ENCODE data around the gene SRPRB.
"Not testable (repeated sequence)": the region's sequence is repeated elsewhere in the genome, so short reads cannot be mapped to it uniquely, and the experiment has no call there.

Gene SRPRB

DNA sequence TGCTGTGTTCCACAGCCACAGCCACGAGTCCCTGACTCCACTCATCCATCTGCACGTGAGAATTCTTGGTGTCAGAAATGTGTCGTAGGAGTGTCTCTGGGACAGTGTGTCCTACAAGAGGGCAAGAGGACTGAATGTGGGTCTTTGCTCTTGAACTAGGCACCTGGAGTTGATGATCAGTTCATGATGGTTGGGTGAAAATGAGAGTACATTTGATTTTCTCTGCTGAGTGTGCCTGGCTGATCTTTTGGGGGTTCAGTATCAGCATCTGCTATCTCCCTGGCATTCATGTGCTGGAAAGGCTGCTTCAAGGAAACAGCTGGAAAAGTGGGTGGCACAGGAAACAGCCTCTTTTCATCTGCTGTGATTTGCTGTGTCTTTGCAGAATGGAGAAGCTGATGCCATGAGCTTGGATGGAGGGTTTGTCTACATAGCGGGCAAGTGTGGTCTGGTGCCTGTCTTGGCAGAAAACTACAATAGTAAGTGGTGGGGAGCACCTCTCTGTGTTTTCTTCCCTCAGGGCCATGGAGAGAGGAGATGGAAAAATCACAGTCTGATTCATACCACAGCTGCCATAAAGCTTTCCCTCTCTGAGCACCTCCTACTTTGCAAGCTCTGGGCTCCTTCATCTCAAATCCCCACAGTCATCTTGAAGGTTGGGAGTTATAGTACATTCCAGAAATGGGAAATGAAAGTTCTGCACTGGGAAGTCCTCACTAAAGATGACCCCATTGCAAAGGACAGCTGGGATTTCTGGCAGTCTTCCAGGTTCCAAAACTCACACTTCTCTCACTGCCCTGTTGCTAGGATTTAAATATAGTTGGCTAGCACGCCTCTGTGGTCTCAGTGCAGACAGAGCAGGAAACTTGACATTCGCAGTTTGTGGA is 41.6 kb upstream of the SRPRB start:
- Histone ChIP-seq H3K27me3 (ENCODE audit: control insufficient read depth, insufficient read depth, low read length) (no peaks in the 10 kb centered on the region), H3K36me3 (ENCODE audit: control insufficient read depth, low read depth, low read length) (no peaks in the 10 kb centered on the region), H3K4me1 (ENCODE audit: control insufficient read depth, low read depth, low read length) (no peaks in the 10 kb centered on the region), H3K9ac (ENCODE audit: low read length) (no peak overlapping the region), H3K27ac (ENCODE audit: low read length) (no peak overlapping the region), H3K9me3 (ENCODE audit: control insufficient read depth, low read depth, low read length) (no peaks in the 10 kb centered on the region), H3K4me3 (ENCODE audit: low read length) (no peak overlapping the region)

DNA sequence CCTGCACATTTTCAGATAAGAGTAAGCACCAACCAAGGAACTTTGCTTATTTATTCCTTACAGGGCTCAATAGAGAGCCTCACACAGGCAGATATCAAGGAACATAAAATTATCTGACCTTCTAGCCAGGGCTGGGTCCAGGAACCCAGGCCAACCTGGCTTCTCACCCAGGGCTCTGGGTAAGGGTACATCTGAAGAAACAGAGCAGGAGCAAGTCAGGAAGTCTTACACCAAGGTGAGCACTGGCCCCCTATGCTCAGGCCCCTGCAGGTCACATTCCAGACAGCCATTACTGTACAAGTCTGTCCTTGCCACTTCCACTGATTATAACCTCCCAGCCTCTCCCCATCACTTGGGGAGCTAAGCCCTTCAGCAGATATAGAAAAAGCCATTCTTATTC is 40.4 kb upstream of the SRPRB start:
- H3K4me1 ChIP-seq (ENCODE audit: control insufficient read depth, low read depth, low read length): no peaks in the 10 kb centered on the region
- H3K27me3 ChIP-seq (ENCODE audit: control insufficient read depth, insufficient read depth, low read length): no peaks in the 10 kb centered on the region
- no peaks in the 10 kb centered on the region for H3K36me3 ChIP-seq (ENCODE audit: control insufficient read depth, low read depth, low read length)
- H3K9me3 ChIP-seq (ENCODE audit: control insufficient read depth, low read depth, low read length): no peaks in the 10 kb centered on the region
- H3K9ac ChIP-seq (ENCODE audit: low read length): no peak overlapping the region
- H3K27ac ChIP-seq (ENCODE audit: low read length): no peak overlapping the region
- H3K4me3 ChIP-seq (ENCODE audit: low read length): no peak overlapping the region

DNA sequence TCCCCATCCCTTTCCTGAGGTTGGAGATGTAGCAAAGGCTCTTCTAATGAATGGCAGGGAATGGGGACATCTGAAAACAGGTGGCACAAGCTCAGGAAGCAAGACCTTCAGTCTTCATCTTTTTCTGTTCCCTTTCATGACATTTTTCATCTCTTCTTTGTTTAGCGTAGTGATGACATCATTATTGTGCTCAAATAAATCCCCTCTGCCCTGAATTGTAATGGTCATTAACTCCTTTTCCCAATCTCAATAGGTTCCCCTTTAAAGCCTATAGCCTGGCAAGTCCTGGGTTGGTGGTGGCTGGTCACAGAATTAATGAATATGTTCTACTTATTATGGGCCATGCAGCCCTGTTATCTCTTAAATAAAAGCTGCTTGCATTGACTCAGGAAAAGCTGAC is 38.0 kb upstream of the SRPRB start:
- Histone ChIP-seq H3K36me3 (ENCODE audit: control insufficient read depth, low read depth, low read length) (no peaks in the 10 kb centered on the region), H3K4me1 (ENCODE audit: control insufficient read depth, low read depth, low read length) (no peaks in the 10 kb centered on the region), H3K9ac (ENCODE audit: low read length) (no peak overlapping the region), H3K4me3 (ENCODE audit: low read length) (no peak overlapping the region), H3K27me3 (ENCODE audit: control insufficient read depth, insufficient read depth, low read length) (no peaks in the 10 kb centered on the region), H3K9me3 (ENCODE audit: control insufficient read depth, low read depth, low read length) (no peaks in the 10 kb centered on the region), H3K27ac (ENCODE audit: low read length) (no peak overlapping the region)

DNA sequence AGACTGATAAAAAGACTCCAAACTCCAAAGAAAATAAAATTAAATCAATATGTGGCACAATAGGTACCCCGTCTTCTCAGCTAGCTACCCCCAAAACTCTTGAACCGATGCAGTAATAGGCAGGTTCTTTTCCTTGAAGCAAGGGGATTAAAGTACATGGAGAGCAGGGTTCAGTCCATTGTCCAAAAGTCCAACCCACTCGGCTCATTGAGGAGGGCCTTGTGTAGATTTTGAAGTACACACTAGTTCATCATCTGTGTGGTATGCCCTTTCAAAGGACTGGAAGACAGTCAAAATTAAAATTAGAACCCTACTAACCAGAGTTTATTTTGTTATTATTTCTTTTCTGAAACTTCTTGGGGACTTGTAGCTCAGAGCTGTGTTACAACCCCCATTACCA is 36.1 kb upstream of the SRPRB start:
- H3K9me3 ChIP-seq (ENCODE audit: control insufficient read depth, low read depth, low read length): no peaks in the 10 kb centered on the region
- no peaks in the 10 kb centered on the region for H3K27me3 ChIP-seq (ENCODE audit: control insufficient read depth, insufficient read depth, low read length)
- H3K4me1 ChIP-seq (ENCODE audit: control insufficient read depth, low read depth, low read length): no peaks in the 10 kb centered on the region
- H3K9ac ChIP-seq (ENCODE audit: low read length): no peak overlapping the region
- H3K27ac ChIP-seq (ENCODE audit: low read length): no peak overlapping the region
- no peaks in the 10 kb centered on the region for H3K36me3 ChIP-seq (ENCODE audit: control insufficient read depth, low read depth, low read length)
- H3K4me3 ChIP-seq (ENCODE audit: low read length): no peak overlapping the region

DNA sequence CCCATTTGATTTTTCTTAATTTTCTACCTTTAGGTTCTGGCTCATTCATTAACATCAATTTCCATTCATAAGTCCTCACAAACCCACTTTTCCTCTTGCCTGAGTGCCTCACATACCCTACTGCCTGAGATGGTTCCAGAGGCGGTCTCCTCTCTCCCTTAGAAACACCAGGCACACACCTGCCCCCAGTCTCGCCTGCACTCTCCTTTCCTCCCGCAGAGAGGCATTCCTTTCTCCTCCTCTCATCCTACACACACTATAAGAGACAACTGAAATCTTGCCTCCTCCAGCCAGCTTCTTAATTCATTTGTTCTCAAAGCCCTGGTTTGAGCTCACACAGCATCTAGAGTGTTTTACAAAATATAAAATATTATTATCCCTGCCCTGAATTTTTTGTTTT is 31.9 kb upstream of the SRPRB start:
- Histone ChIP-seq H3K36me3 (ENCODE audit: control insufficient read depth, low read depth, low read length) (no peaks in the 10 kb centered on the region), H3K9me3 (ENCODE audit: control insufficient read depth, low read depth, low read length) (no peaks in the 10 kb centered on the region), H3K9ac (ENCODE audit: low read length) (no peak overlapping the region)

DNA sequence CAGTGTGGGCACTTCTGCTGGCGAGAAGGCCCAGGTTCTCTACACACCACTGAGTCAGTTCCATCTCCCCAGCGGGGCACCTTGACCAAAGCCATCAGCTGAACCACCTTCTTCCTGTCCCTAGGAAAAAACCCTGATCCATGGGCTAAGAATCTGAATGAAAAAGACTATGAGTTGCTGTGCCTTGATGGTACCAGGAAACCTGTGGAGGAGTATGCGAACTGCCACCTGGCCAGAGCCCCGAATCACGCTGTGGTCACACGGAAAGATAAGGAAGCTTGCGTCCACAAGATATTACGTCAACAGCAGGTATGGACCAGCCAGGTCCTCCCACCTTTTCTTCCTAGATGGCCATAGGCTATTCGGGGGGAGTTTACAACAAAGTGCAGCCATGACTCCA is 30.3 kb upstream of the SRPRB start:
- no peak overlapping the region for H3K27ac ChIP-seq (ENCODE audit: low read length)
- H3K4me1 ChIP-seq (ENCODE audit: control insufficient read depth, low read depth, low read length): peaks cover 3% of the 10 kb centered on the region
- no peak overlapping the region for H3K4me3 ChIP-seq (ENCODE audit: low read length)
- H3K9ac ChIP-seq (ENCODE audit: low read length): no peak overlapping the region
- H3K9me3 ChIP-seq (ENCODE audit: control insufficient read depth, low read depth, low read length): no peaks in the 10 kb centered on the region
- no peaks in the 10 kb centered on the region for H3K36me3 ChIP-seq (ENCODE audit: control insufficient read depth, low read depth, low read length)
- H3K27me3 ChIP-seq (ENCODE audit: control insufficient read depth, insufficient read depth, low read length): no peaks in the 10 kb centered on the region

More for the DNA sequence above, 31.9 kb upstream of the SRPRB start:
- H3K27me3 ChIP-seq (ENCODE audit: control insufficient read depth, insufficient read depth, low read length): no peaks in the 10 kb centered on the region
- no peak overlapping the region for H3K4me3 ChIP-seq (ENCODE audit: low read length)
- H3K4me1 ChIP-seq (ENCODE audit: control insufficient read depth, low read depth, low read length): peaks cover 3% of the 10 kb centered on the region
- H3K27ac ChIP-seq (ENCODE audit: low read length): no peak overlapping the region

DNA sequence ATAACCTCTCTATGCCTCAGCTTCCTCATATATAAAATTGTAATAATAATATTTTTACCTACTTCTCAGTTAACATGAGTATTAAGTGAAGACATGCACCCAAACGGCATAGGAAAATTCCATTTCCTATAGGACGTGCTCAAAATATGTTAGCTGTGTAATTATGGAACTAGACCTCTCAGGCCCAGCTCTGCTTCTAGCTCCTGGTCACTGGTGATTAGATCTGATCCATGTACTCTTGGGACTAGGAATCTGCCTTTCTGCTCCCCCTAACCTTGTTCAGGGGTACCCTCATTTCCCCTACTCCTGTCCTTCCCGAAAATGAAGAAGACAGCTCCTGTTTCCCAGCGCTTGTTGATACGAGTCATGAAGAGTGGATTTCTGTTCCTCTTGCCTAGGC is 29.8 kb upstream of the SRPRB start:
- Histone ChIP-seq H3K27me3 (ENCODE audit: control insufficient read depth, insufficient read depth, low read length) (no peaks in the 10 kb centered on the region), H3K36me3 (ENCODE audit: control insufficient read depth, low read depth, low read length) (no peaks in the 10 kb centered on the region), H3K27ac (ENCODE audit: low read length) (no peak overlapping the region), H3K9ac (ENCODE audit: low read length) (no peak overlapping the region), H3K9me3 (ENCODE audit: control insufficient read depth, low read depth, low read length) (no peaks in the 10 kb centered on the region), H3K4me3 (ENCODE audit: low read length) (no peak overlapping the region), H3K4me1 (ENCODE audit: control insufficient read depth, low read depth, low read length) (peaks cover 3% of the 10 kb centered on the region)

DNA sequence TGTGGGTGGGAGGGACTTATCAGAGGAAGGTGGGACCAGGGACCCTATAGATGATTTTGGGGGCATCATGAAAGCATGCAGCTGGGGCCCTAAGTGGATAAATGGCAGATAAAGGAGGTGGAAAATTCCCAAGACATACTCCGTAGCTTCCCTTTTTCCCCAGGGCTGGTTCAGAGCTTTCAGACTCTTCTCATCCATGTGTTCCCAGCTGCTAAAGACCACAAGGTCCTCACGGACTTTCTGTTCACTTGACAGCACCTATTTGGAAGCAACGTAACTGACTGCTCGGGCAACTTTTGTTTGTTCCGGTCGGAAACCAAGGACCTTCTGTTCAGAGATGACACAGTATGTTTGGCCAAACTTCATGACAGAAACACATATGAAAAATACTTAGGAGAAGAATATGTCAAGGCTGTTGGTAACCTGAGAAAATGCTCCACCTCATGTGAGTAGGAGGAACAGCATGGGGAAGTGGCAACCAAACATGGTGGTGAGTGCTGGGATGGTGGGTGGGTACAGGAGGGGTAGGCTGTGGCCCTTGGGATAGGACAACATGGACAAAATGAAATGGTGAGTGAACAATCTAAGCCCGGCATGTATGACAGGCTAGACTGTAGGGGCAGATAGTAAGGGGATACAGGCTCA is 28.7 kb upstream of the SRPRB start:
- Histone ChIP-seq H3K9me3 (ENCODE audit: control insufficient read depth, low read depth, low read length) (no peaks in the 10 kb centered on the region), H3K27me3 (ENCODE audit: control insufficient read depth, insufficient read depth, low read length) (no peaks in the 10 kb centered on the region), H3K36me3 (ENCODE audit: control insufficient read depth, low read depth, low read length) (no peaks in the 10 kb centered on the region), H3K4me3 (ENCODE audit: low read length) (no peak overlapping the region), H3K27ac (ENCODE audit: low read length) (no peak overlapping the region), H3K4me1 (ENCODE audit: control insufficient read depth, low read depth, low read length) (peaks cover 3% of the 10 kb centered on the region), H3K9ac (ENCODE audit: low read length) (no peak overlapping the region)

DNA sequence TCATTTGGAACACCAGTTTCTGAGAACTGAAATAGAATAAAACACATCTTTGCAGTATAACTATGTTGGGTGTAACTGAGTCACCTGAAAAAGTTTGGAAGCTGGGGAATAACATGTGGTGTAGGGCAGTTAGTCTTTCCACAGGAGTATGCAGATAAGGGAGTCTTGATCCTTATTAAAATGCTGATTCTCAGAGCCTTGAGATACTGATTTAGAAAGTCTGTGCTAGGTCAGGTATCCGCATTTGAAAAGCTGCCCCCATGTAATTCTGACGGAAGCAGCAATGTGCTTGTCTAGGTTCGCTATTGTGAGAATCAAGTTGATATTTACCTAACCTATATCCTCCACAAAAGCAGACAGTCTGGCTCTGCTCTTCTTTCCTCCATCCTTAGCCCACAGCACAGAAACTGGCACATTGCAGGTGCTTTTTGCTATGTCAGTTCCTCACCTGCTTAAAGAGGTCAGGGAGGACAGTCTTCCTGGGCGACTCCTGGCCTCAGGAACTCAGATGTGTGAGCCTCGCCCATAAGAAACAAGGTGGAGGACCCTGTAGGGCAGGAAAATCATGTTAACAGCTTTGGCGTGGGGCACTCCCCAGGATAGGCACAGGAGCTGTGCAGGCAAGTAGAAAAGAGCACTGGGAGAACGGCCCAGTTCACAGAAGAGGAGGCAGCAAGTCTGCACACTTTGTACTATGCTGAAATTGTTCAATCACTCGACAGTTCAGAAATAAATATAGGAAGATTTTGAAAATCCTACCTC is 27.6 kb upstream of the SRPRB start:
- peaks cover 3% of the 10 kb centered on the region for H3K4me1 ChIP-seq (ENCODE audit: control insufficient read depth, low read depth, low read length)
- H3K9ac ChIP-seq (ENCODE audit: low read length): no peak overlapping the region
- H3K27ac ChIP-seq (ENCODE audit: low read length): no peak overlapping the region
- H3K36me3 ChIP-seq (ENCODE audit: control insufficient read depth, low read depth, low read length): no peaks in the 10 kb centered on the region
- no peaks in the 10 kb centered on the region for H3K9me3 ChIP-seq (ENCODE audit: control insufficient read depth, low read depth, low read length)
- no peak overlapping the region for H3K4me3 ChIP-seq (ENCODE audit: low read length)
- no peaks in the 10 kb centered on the region for H3K27me3 ChIP-seq (ENCODE audit: control insufficient read depth, insufficient read depth, low read length)

DNA sequence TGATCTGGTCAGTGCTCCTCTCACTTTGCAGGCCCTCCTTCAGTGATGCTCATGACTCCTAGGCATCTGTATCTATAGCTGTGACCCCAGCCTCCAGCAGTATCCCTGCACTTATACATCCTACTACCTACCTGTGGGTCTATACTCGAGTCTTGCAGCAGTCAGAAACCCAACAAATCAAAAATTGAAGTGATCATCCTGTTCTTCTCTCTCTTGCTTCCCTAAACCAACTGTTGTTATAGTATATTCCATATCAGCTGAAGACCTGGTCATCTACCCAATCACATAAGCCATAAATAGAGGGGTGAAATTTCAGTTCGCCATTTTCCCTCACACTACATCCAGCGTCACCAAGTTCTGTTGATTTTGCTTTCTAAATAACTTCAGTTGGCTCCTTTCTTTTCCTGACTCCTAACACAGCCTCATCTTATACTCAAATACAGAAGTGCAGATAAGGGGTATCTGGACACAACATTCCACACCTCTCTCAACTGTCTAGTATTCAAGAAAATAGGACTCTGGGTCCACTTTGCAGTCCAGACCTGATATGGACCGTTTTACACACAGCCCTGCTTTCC is 25.9 kb upstream of the SRPRB start:
- Histone ChIP-seq H3K36me3 (ENCODE audit: control insufficient read depth, low read depth, low read length) (no peaks in the 10 kb centered on the region), H3K27ac (ENCODE audit: low read length) (no peak overlapping the region)

DNA sequence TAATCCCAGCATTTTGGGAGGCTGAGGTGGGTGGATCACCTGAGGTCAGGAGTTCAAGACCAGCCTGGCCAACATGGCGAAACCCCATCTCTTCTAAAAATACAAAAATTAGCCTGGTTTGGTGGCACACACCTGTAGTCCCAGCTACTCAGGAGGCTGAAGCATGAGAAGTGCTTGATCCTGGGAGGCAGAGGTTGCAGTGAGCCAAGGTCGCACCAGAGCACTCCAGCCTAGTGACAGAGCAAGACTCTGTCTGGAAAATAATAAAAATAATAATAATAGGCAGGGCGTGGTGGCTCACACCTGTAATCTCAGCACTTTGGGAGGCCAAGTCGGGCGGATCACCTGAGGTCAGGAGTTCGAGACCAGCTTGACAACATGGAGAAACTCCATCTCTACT is 24.9 kb upstream of the SRPRB start:
- not testable (repeated sequence) for H3K9me3 ChIP-seq (ENCODE audit: control insufficient read depth, low read depth, low read length); H3K27ac ChIP-seq (ENCODE audit: low read length); H3K4me3 ChIP-seq (ENCODE audit: low read length); H3K27me3 ChIP-seq (ENCODE audit: control insufficient read depth, insufficient read depth, low read length); H3K4me1 ChIP-seq (ENCODE audit: control insufficient read depth, low read depth, low read length); H3K36me3 ChIP-seq (ENCODE audit: control insufficient read depth, low read depth, low read length); H3K9ac ChIP-seq (ENCODE audit: low read length)

More for the DNA sequence above, 25.9 kb upstream of the SRPRB start:
- Histone ChIP-seq H3K27me3 (ENCODE audit: control insufficient read depth, insufficient read depth, low read length) (no peaks in the 10 kb centered on the region), H3K4me1 (ENCODE audit: control insufficient read depth, low read depth, low read length) (peaks cover 3% of the 10 kb centered on the region), H3K4me3 (ENCODE audit: low read length) (no peak overlapping the region), H3K9me3 (ENCODE audit: control insufficient read depth, low read depth, low read length) (no peaks in the 10 kb centered on the region), H3K9ac (ENCODE audit: low read length) (no peak overlapping the region)

Data from iPS-18a (cell line).